ENCODE data around the gene LARGE2.
"Not testable (repeated sequence)": the region's sequence is repeated elsewhere in the genome, so short reads cannot be mapped to it uniquely, and the experiment has no call there.

Gene LARGE2

DNA sequence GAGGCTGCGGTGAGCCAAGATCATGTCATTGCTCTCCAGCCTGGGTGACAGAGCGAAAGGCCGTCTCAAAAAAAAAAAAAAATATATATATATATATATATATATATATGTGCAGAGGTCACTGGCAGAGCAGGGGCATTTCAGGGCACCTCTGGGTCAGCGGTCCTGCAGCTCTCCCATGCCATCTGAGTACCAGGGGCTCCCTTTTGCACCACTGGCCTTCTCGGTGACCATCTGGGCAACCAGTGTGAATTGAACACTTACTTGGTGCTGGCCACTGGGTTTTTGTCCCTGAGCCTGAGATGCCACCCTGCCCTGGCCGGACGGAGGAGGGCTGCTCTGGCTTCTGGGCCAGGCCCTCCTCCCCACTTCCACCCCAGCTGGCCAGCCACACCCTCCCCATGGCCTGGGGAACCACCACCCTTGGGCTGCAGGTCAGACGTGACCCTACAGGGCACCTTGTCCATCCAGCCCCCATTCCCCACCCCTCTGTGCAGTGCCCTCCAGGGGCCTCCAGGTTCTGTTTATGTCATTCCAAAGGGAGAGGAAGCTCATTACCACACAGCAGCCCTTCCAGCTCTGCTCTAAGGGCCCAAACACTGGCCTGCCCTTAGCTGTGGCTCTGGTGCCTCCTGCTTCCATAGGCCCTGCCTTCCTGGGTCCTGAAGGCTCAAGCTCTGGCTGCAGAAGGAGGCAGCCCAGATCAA, 26.8 kb upstream of the LARGE2 start:
- in situ Hi-C loops (cut with HindIII; ENCODE audit: low sequenced_read_pairs), result no loop called here

GRCh38 chr11:45896422-45896984, 26.0 kb upstream of the LARGE2 start:
- in situ Hi-C loops (cut with HindIII; ENCODE audit: low sequenced_read_pairs), result no loop called here

DNA sequence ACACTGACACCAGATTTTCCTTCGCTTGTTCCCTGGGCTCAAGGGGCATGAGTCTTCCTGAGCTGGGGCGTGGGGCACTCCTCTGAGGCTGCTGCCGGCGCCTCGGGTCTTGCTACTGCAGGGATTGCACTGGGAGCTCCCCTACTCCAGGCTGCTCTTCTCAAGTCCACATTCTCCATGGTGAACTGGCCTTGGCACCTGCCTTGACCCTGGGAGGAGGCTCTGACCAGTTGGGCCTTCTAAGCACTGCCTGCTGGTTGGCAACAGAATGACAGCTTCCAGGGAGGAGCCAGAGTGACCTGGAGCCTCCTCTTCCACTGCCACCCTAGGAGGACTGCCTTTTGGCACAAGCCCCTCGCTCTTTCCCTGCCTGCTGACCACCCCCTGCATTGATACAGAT, 24.9 kb upstream of the LARGE2 start:
- in situ Hi-C loops (cut with HindIII; ENCODE audit: low sequenced_read_pairs), result no loop called here

DNA sequence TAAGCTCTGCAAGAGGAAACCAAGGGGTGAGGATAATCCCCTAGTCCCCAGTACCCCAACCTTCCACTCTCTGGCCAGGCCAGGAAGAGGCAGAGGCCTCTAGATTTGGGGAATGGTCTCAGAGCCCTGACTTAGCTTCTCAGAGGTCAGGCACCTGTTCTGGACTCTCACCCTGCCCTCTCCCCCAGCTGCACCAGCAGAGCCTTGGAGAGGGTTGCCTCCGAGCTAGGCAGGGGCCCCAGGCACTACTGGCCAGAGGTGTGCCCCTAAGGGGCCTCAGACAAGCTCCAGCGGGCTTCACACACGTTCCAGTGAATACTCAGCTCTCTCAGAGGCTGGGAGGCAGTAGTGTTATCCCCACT, 23.4 kb upstream of the LARGE2 start:
- in situ Hi-C loops (cut with HindIII; ENCODE audit: low sequenced_read_pairs), result no loop called here

GRCh38 chr11:45899448-45900174, 22.8 kb upstream of the LARGE2 start:
- in situ Hi-C loops (cut with HindIII; ENCODE audit: low sequenced_read_pairs), result no loop called here

DNA sequence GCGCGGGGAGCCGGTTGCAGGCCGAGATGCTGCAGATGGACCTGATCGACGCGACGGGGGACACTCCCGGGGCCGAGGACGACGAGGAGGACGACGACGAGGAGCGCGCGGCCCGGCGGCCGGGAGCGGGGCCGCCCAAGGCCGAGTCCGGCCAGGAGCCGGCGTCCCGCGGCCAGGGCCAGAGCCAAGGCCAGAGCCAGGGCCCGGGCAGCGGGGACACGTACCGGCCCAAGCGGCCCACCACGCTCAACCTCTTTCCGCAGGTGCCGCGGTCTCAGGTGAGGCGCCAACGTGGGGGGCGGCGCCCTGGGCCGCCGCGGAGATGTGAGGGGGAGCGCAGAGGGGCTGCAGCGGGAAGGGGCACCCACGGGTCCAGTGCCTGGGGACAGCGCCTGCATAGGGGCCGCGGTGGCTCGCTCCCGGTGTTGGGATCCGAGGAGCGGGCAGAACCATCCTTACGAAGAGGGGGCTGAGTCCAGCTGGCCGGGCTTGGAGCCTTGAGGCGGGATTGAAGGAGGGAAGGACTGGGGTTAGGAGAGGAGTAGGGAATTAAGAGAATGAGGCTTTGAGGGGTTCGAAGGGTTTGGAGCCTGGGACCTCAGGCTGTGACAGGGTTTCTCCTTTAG, 22.2 kb upstream of the LARGE2 start:
- in situ Hi-C loops (cut with HindIII; ENCODE audit: low sequenced_read_pairs), result not testable (repeated sequence)

DNA sequence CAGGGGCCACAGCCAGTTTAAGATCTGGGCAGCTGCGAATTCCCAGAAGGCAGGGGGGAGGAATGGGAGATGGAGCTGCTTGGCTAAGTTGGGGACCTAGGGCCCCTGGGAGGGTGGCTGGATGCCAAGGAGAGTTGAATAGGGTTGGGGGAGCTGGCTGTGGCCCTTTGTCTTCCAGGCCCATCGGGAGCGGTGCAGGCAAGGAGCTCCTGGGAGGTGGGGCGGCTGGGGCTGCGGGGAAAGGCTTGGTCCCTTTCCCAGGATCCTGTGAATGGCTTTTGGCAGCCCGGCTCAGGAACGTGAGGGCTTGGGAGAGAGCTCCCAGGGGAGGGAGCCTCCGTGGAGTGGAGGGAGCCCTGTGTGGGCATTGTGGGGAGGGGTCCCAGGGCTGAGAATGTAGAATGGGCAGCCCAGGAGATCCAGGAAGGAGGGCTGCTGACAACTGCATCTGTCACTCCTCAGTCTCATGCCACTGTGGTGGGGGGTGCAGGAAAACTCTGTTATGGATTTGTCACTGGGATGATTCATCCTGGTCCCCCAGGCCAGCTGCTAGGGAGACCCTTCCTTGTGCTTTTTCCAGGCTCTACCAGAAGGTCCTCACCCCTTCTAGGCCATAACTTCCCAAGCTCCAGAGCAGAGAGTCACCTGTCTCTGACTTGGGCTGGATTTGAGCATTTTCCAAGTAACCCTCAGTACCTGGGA, 21.4 kb upstream of the LARGE2 start:
- in situ Hi-C loops (cut with HindIII; ENCODE audit: low sequenced_read_pairs), result no loop called here

- in situ Hi-C loops (cut with HindIII; ENCODE audit: low sequenced_read_pairs), result no loop called here
Observed at GRCh38 chr11:45901626-45902025, 20.8 kb upstream of the LARGE2 start.

GRCh38 chr11:45902452-45903380, 19.7 kb upstream of the LARGE2 start:
- in situ Hi-C loops (cut with HindIII; ENCODE audit: low sequenced_read_pairs), result no loop called here

- in situ Hi-C loops (cut with HindIII; ENCODE audit: low sequenced_read_pairs), result no loop called here
Observed at GRCh38 chr11:45904309-45904915, 18.0 kb upstream of the LARGE2 start.

- in situ Hi-C loops (cut with HindIII; ENCODE audit: low sequenced_read_pairs), result no loop called here
Observed at GRCh38 chr11:45905095-45905494, 17.4 kb upstream of the LARGE2 start.

DNA sequence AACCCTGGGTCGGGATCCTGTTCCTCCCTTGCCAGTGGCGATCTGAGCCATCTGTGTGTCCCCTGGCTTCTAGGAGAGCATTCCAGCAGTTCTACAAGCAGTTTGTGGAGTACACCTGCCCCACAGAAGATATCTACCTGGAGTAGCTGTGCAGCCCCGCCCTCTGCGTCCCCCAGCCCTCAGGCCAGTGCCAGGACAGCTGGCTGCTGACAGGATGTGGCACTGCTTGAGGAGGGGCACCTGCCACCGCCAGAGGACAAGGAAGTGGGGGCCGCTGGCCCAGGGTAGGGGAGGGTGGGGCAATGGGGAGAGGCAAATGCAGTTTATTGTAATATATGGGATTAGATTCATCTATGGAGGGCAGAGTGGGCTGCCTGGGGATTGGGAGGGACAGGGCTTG, 16.9 kb upstream of the LARGE2 start:
- in situ Hi-C loops (cut with HindIII; ENCODE audit: low sequenced_read_pairs), result not testable (repeated sequence)

DNA sequence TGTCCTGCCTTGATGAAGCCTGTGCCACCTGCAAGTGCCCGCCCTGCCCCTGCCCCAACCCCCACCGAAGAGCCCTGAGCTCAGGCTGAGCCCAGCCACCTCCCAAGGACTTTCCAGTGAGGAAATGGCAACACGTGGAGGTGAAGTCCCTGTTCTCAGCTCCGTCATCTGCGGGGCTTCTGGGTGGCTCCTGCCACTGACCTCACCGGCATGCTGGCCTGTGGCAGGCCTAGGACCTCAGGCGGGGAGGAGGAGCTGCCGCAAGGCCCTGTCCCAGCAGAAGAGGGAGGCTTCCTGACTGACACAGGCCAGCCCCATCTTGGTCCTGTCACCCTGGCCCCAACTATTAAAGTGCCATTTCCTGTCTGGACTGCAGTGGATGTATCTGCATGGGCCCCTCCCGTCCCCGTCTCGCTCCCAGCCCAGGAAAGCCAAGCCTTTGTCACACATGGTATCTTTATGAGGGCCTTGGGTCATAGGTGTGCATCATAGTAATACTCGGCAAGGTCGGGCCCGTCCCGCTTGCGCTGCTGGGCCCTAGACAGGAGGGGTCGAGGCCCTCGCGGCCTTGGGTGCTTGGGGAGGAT, 16.3 kb upstream of the LARGE2 start:
- in situ Hi-C loops (cut with HindIII; ENCODE audit: low sequenced_read_pairs), result no loop called here

DNA sequence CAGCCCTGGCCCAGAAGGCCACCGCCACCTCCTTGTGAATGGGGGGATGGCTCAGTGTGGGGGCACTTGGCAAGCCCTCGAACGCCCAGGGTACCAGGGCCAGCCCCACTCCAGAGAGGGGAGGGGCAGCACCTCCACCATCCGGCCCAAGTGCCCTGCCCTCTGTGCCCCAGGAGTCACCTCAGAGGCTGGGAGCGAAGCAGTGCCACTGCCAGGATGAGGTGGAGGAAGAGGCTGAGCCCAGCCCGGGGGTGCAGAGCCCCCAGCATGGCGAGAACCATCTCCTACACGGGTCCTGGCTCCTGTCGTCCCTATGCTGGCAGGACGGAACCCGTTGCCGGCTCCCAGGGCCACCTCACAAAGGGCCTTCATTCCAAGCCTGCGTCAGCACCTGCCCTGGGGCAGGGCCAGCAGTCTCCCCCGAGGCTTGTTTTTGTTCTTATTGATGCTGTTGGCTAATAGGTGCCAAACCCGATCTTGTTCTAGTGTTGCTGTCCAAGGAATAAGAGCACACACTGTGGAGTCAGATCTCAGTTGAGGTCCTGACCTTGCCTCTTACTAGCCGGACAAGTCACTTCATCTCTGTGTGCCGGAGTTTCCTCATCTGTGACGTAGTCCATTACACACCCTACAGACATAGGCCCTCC, 15.4 kb upstream of the LARGE2 start, which contains the start of gene FREY1:
FREY1 (minus strand) TSS at position 307 of the 647 bp plus-strand sequence; CDS start at position 281, 26 bp downstream.
- in situ Hi-C loops (cut with HindIII; ENCODE audit: low sequenced_read_pairs), result no loop called here

- in situ Hi-C loops (cut with HindIII; ENCODE audit: low sequenced_read_pairs), result no loop called here
Observed at GRCh38 chr11:45907911-45908370, 14.5 kb upstream of the LARGE2 start.

DNA sequence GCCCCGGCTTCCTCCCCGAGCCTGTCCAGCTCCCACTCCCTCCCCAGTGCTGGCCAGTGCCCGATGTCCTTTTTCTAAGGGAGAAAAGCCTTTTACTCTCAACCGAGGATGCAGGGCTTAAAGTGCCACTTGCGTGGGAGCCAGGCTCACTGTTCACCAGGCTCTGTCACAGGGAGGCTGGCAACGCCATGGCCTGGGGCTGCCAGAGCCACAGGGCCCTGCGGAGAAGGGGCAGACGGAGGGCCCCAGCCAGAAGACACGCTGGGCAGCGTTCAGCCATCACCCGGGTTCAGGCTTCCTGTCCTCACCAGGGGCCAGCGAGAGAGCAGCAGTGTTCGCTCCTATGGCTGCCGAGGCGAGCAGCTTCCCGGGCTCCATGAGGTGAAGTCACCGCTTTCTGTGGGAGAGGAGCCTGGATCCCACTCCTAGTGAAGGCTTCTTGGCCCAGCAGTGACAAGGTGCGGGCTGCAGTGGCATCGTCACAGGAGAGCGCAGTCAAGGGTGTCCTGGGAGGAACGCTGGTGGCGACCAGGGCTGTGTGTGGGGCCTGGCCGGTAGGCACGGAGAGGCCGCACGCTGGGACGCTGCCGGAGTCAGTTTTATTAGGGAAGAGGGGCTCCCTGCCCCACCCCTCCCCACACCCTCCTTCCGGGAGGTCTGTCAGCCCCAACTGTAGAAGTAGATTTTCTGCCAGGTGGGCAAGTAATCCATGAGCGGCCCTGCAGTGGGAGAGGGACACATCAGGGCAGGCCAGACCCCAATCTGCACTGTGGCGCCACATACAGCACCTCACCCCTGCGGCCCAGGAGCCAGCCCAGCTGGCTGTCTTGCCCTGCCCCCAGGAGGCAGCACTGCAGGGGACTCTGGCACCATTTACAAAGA, 12.6 kb upstream of the LARGE2 start:
- in situ Hi-C loops (cut with HindIII; ENCODE audit: low sequenced_read_pairs), result no loop called here

DNA sequence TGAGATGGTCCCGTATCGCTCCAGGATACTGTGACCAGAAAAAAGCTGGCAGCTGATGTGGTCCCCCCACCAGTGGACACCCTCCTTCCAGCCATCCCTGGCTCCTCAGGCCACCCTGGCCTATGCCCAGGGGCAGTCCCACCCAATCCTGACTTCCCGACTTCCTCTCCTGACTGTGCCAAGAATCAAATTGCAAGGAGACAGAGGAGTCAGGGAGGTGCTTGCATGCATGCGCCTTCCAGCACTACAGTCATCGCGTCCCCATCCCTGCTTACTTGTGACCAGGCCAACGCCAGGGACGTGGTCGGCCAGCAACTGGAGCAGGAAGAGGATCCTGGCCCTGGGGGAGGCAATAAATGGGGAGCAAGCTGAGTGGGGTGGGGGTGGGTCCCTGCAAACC, 11.8 kb upstream of the LARGE2 start:
- in situ Hi-C loops (cut with HindIII; ENCODE audit: low sequenced_read_pairs), result no loop called here

DNA sequence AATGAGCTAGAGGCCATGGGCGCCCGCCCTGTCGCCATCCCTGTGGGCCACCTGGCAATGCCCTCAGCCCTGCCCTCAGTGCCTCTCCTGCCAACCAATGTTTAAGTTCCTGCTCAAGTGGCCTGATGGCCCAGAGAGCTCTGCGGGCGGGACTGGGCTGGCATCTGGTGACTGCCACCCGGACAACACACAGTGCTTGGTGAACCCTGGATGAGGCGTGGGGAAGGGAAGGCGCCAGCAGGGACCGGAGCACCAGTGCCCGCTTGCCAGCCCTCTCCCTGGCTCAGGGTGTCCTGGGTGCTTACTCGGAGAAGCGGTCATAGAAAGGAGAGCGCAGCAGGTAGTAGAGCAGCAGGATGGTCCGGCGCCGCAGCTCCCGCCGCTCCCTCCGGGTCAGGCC, 8.9 kb upstream of the LARGE2 start:
- in situ Hi-C loops (cut with HindIII; ENCODE audit: low sequenced_read_pairs), result no loop called here
